Astrocyte of the spinal cord (primary cell): ENCODE data around the gene PIAS1.
"Not testable (repeated sequence)": the region's sequence is repeated elsewhere in the genome, so short reads cannot be mapped to it uniquely, and the experiment has no call there.

Experiments used
- DNase-seq: peaks from one replicate; pipeline ENCODE4 v3.0.0; 2011; ENCODE audit warnings: low read depth, low spot score
- H3K4me3 ChIP-seq: 2 replicates; pipeline ENCODE4 v1.5.1; 2011; ENCODE audit warnings: low read depth, mild to moderate bottlenecking, low read length, moderate library complexity
- in situ Hi-C: cut with HindIII; loops from 2 replicates; pipeline ENCODE4 v1.10.0; 2017; ENCODE audit warnings: low sequenced_read_pairs
- TF ChIP-seq, protein P1 (sequence below): IDR thresholded peaks from 2 replicates; pipeline ENCODE4 v1.5.1; 2012; ENCODE audit warnings: low read depth, mild to moderate bottlenecking, low read length, inconsistent platforms

PIAS1 gene

DNA sequence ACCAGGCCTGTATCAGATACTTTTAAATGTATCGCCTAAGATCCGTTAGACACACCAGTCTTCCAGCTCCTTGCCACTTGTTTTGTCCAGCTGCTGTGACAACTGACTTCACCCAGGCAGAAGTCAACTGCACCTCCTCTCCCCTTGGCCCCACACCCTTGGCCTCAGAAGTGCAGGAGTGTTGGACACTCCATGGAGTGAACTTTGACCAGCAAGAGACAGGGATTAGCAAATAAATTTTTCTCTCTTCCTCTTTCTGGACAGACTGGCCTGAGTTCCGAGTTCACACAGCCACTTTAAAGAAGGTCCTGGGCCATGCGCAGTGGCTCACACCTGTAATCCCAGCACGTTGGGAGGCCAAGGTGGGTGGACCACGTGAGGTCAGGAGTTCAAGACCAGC, 178.3 kb downstream of the PIAS1 start:
- H3K4me3 ChIP-seq = no peak overlapping the region
- in situ Hi-C loops = no loop called here
- TF ChIP-seq, protein P1, sequence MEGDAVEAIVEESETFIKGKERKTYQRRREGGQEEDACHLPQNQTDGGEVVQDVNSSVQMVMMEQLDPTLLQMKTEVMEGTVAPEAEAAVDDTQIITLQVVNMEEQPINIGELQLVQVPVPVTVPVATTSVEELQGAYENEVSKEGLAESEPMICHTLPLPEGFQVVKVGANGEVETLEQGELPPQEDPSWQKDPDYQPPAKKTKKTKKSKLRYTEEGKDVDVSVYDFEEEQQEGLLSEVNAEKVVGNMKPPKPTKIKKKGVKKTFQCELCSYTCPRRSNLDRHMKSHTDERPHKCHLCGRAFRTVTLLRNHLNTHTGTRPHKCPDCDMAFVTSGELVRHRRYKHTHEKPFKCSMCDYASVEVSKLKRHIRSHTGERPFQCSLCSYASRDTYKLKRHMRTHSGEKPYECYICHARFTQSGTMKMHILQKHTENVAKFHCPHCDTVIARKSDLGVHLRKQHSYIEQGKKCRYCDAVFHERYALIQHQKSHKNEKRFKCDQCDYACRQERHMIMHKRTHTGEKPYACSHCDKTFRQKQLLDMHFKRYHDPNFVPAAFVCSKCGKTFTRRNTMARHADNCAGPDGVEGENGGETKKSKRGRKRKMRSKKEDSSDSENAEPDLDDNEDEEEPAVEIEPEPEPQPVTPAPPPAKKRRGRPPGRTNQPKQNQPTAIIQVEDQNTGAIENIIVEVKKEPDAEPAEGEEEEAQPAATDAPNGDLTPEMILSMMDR = no peak
- no peak for DNase-seq

DNA sequence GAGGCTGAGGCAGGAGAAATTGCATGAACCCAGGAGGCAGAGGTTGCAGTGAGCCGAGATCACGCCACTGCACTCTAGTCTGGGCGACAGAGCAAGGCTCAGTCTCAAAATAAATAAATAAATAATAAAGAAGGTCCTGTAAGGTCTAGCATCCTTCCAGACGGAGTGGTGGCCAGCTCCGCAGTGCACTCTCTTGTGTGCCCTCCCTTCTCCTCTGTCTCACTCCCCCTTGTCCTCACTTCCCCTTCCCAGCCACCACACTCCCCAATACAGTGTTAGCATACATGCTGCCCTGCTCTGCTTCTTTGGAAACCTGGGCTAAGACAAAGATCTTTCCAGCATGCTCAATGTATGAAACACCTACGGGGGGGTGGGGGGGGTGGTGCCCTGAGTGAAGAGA, 178.8 kb downstream of the PIAS1 start:
- TF ChIP-seq, protein P1 = no peak
- H3K4me3 ChIP-seq = no peak overlapping the region
- in situ Hi-C loops = no loop called here
- DNase-seq = no peak

DNA sequence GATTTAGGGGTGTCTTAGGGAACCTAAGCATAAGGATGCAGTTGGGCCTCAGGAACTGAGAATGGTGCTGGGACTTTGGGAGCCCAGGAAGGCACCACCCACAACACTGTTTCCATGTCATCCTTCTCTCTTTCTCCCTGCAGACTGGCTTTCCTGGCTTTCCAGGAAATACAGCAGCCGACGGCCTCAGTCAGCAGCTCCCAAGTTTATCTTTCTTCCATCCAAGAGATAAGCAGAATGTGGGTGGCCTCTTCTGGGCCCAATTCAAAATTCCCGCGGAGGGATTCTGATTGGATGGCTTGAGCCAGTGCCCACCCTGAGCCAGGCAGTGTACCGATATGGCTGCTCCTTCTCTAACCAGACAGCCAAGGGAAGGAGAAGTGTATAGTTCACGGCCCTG, 179.9 kb downstream of the PIAS1 start:
- in situ Hi-C loops = no loop called here
- no peak for DNase-seq
- TF ChIP-seq, protein P1 = no peak
- H3K4me3 ChIP-seq = no peak overlapping the region

DNA sequence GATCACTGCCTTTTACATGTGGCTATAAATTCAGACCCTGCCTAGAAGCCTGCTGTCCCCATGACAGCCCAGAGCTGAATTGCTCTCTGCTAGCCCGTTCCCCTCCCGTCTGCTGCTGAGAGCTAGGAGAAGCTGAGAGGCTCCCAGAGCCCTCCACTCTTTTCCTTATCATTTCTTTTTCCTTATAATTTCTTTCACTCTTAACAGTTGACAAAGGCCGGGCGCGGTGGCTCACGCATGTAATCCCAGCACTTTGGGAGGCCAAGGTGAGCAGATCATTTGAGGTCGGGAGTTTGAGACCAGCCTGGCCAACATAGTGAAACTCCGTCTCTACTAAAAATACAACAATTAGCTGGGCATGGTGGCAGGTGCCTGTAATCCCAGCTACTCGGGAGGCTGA, 180.4 kb downstream of the PIAS1 start:
- H3K4me3 ChIP-seq, in situ Hi-C loops, DNase-seq: not testable (repeated sequence)

DNA sequence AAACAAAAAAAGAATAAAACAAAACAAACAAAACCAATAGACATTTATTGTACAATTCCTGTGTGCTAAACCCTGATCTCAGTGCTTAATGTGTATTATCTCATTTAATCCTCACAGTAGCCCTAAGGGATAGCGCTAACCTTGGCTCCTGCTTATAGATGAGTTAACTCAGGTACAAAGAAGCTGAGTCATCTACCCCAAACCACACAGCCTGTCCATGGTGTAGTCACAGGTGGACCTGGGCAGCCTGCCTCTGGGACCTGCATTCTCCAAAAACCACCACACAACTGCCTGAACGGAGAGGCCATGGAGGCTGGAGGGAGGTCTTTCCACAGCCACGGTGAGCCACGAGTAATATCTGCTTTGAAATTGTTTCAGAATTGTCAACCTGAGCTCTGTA, 180.9 kb downstream of the PIAS1 start:
- in situ Hi-C loops = no loop called here
- H3K4me3 ChIP-seq = no peak overlapping the region
- TF ChIP-seq, protein P1 = no peak
- no peak for DNase-seq

DNA sequence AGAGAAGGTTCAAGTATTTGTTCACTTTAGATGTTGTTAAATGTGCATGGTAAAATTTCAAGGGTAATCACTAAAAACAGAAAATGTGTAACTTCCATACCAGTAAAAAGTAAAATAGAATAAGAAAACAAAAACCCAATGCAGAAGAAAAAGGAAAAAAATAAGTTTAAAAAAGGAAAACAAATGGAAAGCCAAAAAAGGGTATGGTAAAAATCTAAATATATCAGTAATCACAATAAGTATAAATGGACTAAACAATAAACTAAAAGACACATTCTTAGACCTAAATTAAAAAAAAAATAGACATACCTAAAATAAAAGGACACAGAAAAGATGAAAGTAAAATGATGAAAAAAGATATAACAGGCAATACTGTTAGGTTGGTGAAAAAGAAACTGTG, 184.9 kb downstream of the PIAS1 start:
- no peak overlapping the region for H3K4me3 ChIP-seq
- in situ Hi-C loops = no loop called here
- TF ChIP-seq, protein P1 = no peak
- DNase-seq = no peak

DNA sequence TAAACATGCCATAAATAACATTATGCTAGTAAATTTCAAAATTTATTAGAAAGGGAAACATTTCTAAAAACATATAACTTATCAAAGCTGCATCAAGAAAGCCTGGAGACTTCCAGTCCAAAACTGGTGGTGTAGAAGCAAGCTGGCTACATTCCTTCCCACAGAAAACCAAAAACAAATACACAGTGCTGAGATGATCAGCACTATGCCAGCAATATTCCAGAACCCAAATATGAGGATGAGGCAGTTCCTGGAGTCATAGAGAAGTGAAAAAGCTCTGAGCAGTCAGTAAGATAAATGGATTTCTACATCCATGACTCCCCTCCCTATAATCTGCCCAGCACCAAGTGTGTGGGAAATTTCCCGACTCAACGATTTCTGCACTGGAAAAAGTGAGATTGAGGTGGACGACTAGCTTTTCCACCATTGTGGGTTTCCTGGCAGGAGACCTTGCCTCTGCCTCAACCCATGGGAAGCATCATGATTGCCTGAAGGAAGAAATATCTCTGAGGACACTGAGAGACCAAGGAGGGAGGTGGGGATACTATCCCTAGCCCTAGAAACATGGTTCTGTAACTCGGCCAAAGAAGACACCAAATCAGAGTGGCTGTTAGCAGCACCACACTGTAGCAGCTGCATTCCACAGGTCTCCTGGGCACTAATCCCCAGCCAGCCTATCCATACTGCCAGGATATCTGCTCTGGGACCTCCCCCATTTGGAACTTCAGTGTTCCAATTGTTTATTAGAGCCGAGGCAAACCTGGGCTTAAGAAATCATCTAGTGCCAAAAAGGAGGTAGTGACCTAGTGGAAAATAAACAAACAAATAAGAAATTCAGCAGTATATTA, 187.2 kb downstream of the PIAS1 start:
- in situ Hi-C loops = no loop called here
- TF ChIP-seq, protein P1 = no peak
- no peak for DNase-seq
- no peak overlapping the region for H3K4me3 ChIP-seq
